Measurements from ENCODE around the gene RPL34. TPM values are rescaled to one million over a fixed set of nuclear protein-coding genes. Genes with fewer than 3 reads are reported as not detected.

Gene RPL34
- total RNA-seq, result 474 and 521 TPM in 2 replicates

GRCh38 chr4:108620101-108620932 is at the start of gene RPL34:
Gene RPL34 (plus strand): TSS chr4:108620576. CDS start chr4:108621960, 1,384 bp downstream.

DNA sequence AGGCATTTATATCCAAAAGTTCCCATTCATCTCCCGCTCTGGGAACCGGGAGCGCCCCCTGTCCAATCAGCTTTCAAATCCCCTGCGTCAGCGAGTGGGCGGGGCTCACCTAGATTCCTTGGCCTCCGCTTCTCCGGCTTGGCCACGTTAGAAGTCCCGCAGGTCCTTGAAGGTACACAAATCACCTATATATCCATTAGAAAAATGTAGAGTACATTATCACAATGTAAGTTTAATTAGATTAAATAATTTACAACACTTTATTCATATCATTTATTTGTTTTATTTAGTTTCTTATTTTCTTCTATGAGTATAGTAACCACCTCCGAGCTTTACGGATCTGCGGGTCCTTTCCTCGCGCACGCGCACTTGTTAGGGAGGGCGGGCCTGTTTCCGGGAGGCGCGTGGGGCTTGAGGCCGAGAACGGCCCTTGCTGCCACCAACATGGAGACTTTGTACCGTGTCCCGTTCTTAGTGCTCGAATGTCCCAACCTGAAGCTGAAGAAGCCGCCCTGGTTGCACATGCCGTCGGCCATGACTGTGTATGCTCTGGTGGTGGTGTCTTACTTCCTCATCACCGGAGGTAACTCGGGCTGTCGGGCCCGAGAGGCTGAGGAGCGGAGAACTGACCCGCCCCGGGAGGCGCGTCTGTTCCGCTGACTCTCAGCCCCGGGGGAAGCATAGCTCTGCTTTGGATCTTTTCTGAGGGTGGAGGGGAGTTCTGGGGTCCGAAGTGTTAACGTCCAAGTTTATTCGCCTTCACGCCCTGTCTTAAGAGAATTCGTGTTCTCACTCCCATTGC is 30.0 kb downstream of the RPL34 start, which contains the start of gene OSTC:
TSS of gene OSTC (plus strand) at position 388 of the 802 bp plus-strand sequence. CDS start at position 445, 57 bp downstream.

Other genes starting within 250 kb of the RPL34 start
- gene OSTC, start 30.0 kb downstream of the RPL34 start, total RNA-seq, result 111 and 142 TPM in 2 replicates
- 0.16 TPM in 1 of 2 replicates, not detected in the other for gene ETNPPL, start 142.5 kb downstream of the RPL34 start, total RNA-seq